Ramos (cell line): Measurements from ENCODE around the gene SHANK1.

Source experiments
- in situ Hi-C: fragments of 300-500 bp; cut with MboI; formaldehyde crosslinking; loops from one replicate; pipeline ENCODE4 v1.14.3; 2022; ENCODE audit warnings: low sequenced_read_pairs; ENCODE audit not compliant: unreplicated experiment

The SHANK1 gene

DNA sequence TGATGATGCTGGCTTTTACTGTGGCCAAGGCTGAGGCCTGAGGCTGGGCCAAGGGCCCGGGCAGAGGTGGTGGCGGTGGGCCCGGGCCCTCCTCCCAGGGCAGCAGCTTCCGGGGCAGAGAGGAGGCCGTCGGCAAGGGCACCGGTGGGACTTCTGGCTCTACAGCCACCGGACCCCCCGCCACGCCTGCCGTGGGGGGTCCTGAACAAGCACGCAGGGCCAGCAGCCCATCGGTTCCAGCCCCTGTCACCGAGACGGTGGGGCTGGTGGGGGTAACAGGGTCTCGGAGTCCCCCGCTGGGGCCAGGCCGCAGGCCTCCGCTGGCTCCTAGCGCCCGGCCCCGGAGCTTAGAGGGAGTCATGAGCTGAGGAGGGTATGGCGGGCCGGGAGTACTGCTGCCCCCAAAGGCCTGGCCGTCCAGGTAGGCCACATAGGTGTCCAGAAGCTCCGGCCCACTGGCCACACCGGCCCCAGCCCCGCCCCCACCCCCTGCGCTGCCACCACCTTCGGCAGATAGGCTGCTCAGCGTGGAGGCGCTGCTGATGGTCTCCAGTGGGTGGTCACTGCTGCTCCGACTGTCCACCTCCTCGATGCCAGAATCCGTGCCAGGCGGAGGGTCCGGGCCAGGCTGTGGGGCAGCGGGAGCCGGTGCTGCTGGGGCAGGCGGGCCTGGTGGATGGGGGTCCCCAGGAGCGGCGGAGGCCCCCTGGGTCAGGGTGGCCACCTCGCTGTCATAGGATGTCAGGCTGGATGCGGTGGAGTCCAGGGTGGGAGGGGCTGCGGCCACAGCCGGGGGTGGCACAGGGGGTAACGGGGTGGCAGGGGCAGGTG is 53.0 kb downstream of the SHANK1 start:
- in situ Hi-C loops = no loop called here

GRCh38 chr19:50664204-50664603 is 55.4 kb downstream of the SHANK1 start:
- in situ Hi-C loops = no loop called here

- in situ Hi-C loops = no loop called here
Observed at GRCh38 chr19:50663482-50663790, 56.2 kb downstream of the SHANK1 start.

DNA sequence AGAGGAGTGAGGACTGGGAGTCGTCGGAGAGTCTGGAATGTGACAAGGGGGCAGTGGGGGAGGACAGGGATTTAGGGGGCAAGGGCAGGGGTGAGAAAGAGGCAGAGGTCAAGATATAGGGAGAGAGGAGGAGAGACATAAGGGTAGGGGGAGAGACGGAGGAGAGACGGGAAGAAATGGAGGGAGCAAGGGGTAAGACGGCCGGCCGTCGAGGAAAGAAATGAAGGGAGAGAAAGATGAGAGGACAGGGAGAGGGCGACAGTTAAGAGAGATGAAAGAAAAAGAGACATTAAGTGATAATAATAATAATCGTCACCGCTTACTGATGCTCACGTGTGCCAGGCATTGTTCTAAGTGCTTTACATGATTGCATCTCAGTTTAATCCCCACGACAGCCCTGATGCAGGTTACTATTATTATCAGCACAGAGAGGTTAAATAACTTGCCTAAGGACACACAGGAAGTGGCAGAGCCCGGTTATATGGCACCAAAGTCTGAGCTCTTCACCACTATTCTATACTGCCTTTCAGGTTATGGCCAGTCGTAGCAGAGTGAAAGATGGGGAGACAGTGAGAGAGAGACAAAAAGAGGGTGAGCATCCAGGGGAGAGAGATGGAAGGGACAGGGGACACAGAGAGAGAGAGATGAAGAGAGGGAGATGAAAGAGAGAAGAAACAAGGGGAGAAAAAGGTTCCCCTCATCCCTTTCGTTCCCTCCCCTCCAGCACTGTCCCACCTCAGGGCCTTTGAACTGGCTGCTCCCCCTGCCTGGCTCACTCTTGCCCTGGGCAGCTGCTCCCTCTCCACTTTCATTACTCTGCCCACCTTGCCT is 56.7 kb downstream of the SHANK1 start:
- in situ Hi-C loops = no loop called here

GRCh38 chr19:50661766-50662650 is 57.6 kb downstream of the SHANK1 start:
- in situ Hi-C loops = no loop called here

DNA sequence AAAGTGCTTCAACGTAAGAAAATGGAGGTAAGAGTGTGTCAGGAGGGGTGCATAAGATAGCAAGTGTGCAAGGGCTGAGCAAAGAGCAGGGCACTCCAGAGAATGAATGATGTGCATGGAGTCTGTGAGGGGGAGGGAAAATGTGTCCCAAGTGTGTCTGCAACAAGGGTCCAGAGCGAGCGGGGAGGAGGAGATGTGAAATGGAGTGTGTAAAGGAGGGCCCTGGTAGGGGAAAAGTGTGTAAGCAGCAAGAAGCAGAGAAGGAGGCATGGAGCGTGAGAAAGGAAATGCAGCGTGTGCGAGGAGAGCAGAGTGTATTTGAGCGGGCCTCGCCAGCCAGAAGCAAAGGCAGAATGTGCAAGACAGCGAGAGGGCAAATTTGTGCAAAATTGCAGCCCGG is 58.6 kb downstream of the SHANK1 start:
- in situ Hi-C loops = no loop called here

GRCh38 chr19:50660088-50660366 is 59.6 kb downstream of the SHANK1 start:
- in situ Hi-C loops = no loop called here

- in situ Hi-C loops = no loop called here
Observed at GRCh38 chr19:50659318-50660087, 60.1 kb downstream of the SHANK1 start.

GRCh38 chr19:50658441-50659317 is 60.9 kb downstream of the SHANK1 start:
- in situ Hi-C loops = no loop called here

DNA sequence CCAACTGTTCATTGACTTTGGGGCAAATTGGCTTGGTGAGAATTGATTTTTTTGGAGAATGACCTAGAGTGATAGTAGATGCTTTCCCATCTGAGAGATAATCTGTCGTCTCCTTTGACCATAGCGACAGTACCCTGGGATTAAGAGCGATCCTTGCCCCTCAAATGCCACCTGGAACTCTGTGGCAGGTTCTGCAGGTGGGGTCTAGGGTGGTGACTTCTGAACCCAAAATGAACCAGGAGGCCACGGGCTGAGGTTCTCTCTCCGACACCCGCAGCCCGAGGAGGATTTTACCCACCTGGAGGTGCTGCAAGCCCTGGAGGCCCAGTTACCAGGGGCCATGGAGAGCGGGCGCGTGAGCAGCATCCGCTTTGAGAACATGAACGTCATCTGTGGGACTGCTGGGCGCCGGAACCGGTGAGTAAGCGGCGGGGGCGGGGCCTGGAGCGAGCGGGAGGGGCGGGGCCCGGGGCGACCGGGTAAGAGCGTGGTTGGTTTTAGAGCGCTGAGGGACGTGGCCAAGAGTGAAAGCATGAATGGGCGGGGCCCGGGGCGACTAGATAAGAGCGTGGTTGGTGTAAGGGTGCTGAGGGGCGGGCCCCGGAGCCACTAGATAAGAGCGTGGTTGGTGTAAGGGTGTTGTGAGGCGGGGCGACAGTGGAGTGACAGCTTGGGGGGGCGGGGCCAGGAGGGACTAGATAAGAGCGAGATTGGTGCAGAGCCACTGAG is 61.7 kb downstream of the SHANK1 start:
- in situ Hi-C loops = no loop called here

GRCh38 chr19:50657222-50657669 is 62.4 kb downstream of the SHANK1 start:
- in situ Hi-C loops = no loop called here

- in situ Hi-C loops = no loop called here
Observed at GRCh38 chr19:50654882-50655281, 64.7 kb downstream of the SHANK1 start.

DNA sequence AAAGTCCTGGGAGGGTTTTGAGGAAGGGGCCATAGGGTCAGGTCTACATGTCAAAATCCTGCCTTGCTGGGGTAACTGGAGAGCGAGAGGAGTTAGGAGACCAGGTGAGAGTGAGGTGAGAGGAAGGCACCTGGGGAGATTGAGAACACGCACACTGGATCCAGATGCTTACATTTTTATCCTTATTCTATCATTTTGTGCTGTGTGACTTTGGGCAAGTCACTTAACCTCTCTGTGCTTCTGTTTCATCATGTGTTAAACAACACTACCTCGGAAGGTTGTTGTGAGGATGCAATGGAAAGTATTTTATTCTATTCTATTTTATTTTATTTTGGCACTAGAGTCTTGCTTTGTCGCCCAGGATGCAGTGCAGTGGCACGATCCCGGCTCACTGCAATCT is 66.9 kb downstream of the SHANK1 start:
- in situ Hi-C loops = no loop called here

GRCh38 chr19:50651174-50651573 is 68.4 kb downstream of the SHANK1 start:
- in situ Hi-C loops = no loop called here

DNA sequence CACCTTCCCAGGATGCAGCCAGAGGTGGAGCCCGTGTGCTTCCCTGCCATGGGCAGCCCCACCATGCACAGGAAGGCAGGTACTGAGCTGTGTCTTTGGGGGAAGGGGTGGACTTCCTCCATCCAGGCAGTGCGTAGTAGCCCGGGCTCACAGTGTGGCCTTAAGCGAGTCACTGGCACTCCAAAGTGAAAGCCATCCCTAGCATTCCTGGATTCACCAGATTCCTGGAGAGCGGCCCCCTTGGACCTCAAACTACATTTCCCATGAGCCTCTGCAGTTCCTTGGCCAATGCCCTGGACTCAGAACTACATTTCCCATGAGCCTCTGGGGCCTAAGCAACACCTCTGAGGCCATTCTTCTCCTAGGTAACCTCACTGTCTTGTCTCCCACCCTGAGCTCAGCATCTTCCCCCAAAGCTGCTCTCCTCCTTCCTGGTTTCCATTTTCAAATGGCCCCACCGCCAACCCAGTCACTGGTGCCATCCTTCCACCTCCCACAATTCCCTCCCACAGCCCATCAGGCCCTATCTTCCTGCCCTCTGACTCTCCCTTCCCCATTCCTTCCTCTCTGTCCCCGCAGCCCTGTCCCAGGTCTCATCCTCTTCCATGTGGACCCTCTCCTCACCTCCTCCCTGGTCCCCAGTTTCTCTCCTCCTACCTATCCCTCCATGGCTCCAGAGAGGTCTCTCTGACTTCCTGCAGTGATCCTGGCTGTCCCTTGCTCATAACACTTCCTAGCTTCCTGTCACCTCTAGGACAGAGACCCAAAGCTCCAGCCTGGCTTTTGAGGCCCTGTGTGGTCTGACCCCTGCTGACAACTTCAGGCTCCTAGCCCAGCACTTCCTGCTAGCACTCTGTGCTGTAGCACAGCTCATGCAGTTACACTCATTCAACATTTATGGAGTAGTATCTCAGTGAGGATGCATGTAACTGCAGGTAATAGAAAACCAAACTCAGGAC is 69.9 kb downstream of the SHANK1 start, which contains the start of gene C19orf81:
Gene C19orf81 (plus strand): TSS at position 13 of the 959 bp plus-strand sequence. CDS start 0 bp downstream, at position 13.
- in situ Hi-C loops = no loop called here

DNA sequence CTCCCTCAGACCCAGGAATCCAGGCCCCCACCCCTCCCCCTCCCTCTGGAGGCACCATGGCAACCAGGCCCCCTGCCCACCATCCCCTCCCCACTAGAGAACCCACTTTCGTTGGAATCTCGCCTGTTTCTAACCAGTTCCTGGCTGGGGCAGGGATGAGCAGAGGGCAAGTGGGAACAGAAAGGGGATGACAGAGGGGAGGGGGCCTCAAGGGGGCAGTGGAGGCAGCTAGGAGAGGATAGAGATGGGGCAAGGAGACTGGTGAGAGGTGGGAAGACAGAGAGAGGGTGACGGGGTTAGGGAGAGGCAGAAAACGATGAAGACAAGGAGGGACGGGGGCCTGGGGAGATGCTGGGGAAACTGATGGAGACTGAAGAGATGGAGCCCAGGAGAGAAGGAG is 70.9 kb downstream of the SHANK1 start:
- in situ Hi-C loops = no loop called here

GRCh38 chr19:50647879-50648615 is 71.6 kb downstream of the SHANK1 start:
- in situ Hi-C loops = no loop called here
